H1 (cell line): Measurements from ENCODE around the gene GADL1. TPM values are rescaled to one million over a fixed set of nuclear protein-coding genes. Genes with fewer than 3 reads are reported as not detected.

ENCODE experiments used
- CTCF ChIA-PET: fragments of 300-600 bp; sonication (Branson Sonifier 250); formaldehyde crosslinking; loops from one replicate; lab custom pipeline; 2021; ENCODE audit not compliant: partially characterized antibody; lab: Charles Lee
- POLR2A ChIA-PET: fragments of 300-600 bp; sonication (Branson Sonifier 250); formaldehyde crosslinking; loops from one replicate; lab custom pipeline; 2021; ENCODE audit warnings: inconsistent platforms; ENCODE audit not compliant: partially characterized antibody; lab: Charles Lee
- DNase-seq, 2 experiments: peaks; one replicate each; pipeline versions ENCODE4 v3.0.0 to v3.0.0-alpha.2; 2010 to 2022; ENCODE audit warnings: low spot score in 2 of 2, low read depth in 1 of 2, mixed read lengths in 1 of 2
- FAIRE-seq: peaks from 2 replicates; lab custom pipeline; 2011; peaks lifted over from hg19 to GRCh38; lab: Jason Lieb, UNC
- H2AFZ ChIP-seq: 2 replicates; pipeline ENCODE4 v1.8.1; 2012; ENCODE audit warnings: low read length, inconsistent platforms
- H2AK5ac ChIP-seq: 2 replicates; pipeline ENCODE4 v1.6.1; 2013; ENCODE audit warnings: low read depth, low read length
- H2BK120ac ChIP-seq: replicated peaks from 2 replicates; pipeline ENCODE3; 2013; ENCODE audit warnings: low read depth, low read length, inconsistent platforms
- H2BK12ac ChIP-seq: 2 replicates; pipeline ENCODE4 v1.6.1; 2013; ENCODE audit warnings: low read depth, low read length
- H2BK15ac ChIP-seq: 2 replicates; pipeline ENCODE4 v1.6.1; 2013; ENCODE audit warnings: low read length
- H2BK20ac ChIP-seq: 2 replicates; pipeline ENCODE4 v1.6.1; 2013; ENCODE audit warnings: low read length
- H2BK5ac ChIP-seq: 2 replicates; pipeline ENCODE4 v1.6.1; 2013; ENCODE audit warnings: low read depth, low read length
- H3K14ac ChIP-seq: 2 replicates; pipeline ENCODE4 v1.6.1; 2013; ENCODE audit warnings: inconsistent platforms; ENCODE audit not compliant: insufficient read length
- H3K18ac ChIP-seq: 2 replicates; pipeline ENCODE4 v1.6.1; 2013; ENCODE audit warnings: low read length; ENCODE audit errors: extremely low read depth
- H3K23ac ChIP-seq: 2 replicates; pipeline ENCODE4 v1.6.1; 2013; ENCODE audit warnings: inconsistent platforms; ENCODE audit not compliant: insufficient read length
- H3K23me2 ChIP-seq: 2 replicates; pipeline ENCODE4 v1.6.1; 2013; ENCODE audit warnings: low read depth, low read length
- H3K27ac ChIP-seq: 2 replicates; pipeline ENCODE4 v1.6.1; 2011; ENCODE audit warnings: low read depth, low read length, inconsistent platforms
- H3K27me3 ChIP-seq, 4 experiments: replicated peaks in 1 of 4; 1 replicate in 1 of 4; 2 replicates in 3 of 4; pipeline versions ENCODE4 v1.6.1 to v1.8.1; 2011 to 2013; ENCODE audit warnings: low read length in 3 of 4, mild to moderate bottlenecking in 3 of 4, inconsistent platforms in 2 of 4, mixed read lengths in 2 of 4, moderate library complexity in 1 of 4; ENCODE audit not compliant: control insufficient read depth in 3 of 4, insufficient read depth in 3 of 4; ENCODE audit errors: extremely low read depth in 1 of 4
- H3K36me3 ChIP-seq, 4 experiments: 2 replicates each; pipeline versions ENCODE4 v1.6.1 to v1.8.1; 2011 to 2013; ENCODE audit warnings: mild to moderate bottlenecking in 4 of 4, low read length in 3 of 4, moderate library complexity in 2 of 4, control low read depth in 1 of 4, inconsistent platforms in 1 of 4; ENCODE audit not compliant: insufficient read depth in 4 of 4, control insufficient read depth in 2 of 4
- H3K4ac ChIP-seq: replicated peaks from 2 replicates; pipeline ENCODE3; 2013; ENCODE audit warnings: low read length, low read depth, mixed read lengths, inconsistent platforms; ENCODE audit not compliant: insufficient read length
- H3K4me1 ChIP-seq, 4 experiments: replicated peaks in 1 of 4; 1 replicate in 1 of 4; 2 replicates in 3 of 4; pipeline versions ENCODE4 v1.6.1 to v1.8.1; 2011 to 2013; ENCODE audit warnings: low read length in 3 of 4, inconsistent platforms in 2 of 4, mixed read lengths in 1 of 4; ENCODE audit not compliant: insufficient read depth in 4 of 4, control insufficient read depth in 3 of 4
- H3K4me2 ChIP-seq, 2 experiments: 2 replicates each; pipeline versions ENCODE4 v1.6.1 to v1.8.1; 2011 to 2013; ENCODE audit warnings: low read depth in 2 of 2, low read length in 2 of 2, control low read depth in 1 of 2, inconsistent platforms in 1 of 2, mild to moderate bottlenecking in 1 of 2; ENCODE audit not compliant: insufficient read depth in 1 of 2
- H3K4me3 ChIP-seq, 4 experiments: fragments of 200-600, 300-600 bp in 1 of 4; sonication (generic), shearing (Covaris generic), sonication (Bioruptor Twin) in 1 of 4; 2 replicates each; pipeline versions ENCODE4 v1.5.1 to v1.8.1; 2011 to 2016; ENCODE audit warnings: low read length in 4 of 4, low read depth in 3 of 4, control low read depth in 2 of 4, inconsistent platforms in 2 of 4, mild to moderate bottlenecking in 2 of 4, mixed read lengths in 1 of 4, moderate library complexity in 1 of 4; ENCODE audit not compliant: insufficient read depth in 2 of 4; ENCODE audit errors: extremely low read depth in 1 of 4
- H3K56ac ChIP-seq: replicated peaks from 2 replicates; pipeline ENCODE3; 2013; ENCODE audit warnings: low read depth, mild to moderate bottlenecking, mixed read lengths, low read length, inconsistent platforms; ENCODE audit not compliant: insufficient read length
- H3K79me1 ChIP-seq: 2 replicates; pipeline ENCODE4 v1.6.1; 2013; ENCODE audit warnings: low read depth, low read length, control low read depth
- H3K79me2 ChIP-seq, 2 experiments: 2 replicates each; pipeline versions ENCODE4 v1.6.1 to v1.8.1; 2012 to 2013; ENCODE audit warnings: low read length in 2 of 2, mild to moderate bottlenecking in 2 of 2, inconsistent platforms in 1 of 2; ENCODE audit not compliant: insufficient read depth in 2 of 2, control insufficient read depth in 1 of 2
- H3K9ac ChIP-seq, 4 experiments: replicated peaks in 1 of 4; 1 replicate in 1 of 4; 2 replicates in 3 of 4; pipeline versions ENCODE4 v1.6.1 to v1.8.1; 2011 to 2013; ENCODE audit warnings: low read depth in 3 of 4, low read length in 3 of 4, control low read depth in 2 of 4, mild to moderate bottlenecking in 2 of 4, moderate library complexity in 2 of 4, inconsistent platforms in 1 of 4; ENCODE audit errors: extremely low read depth in 1 of 4
- H3K9me3 ChIP-seq, 2 experiments: 2 replicates each; pipeline versions ENCODE4 v1.6.1 to v1.8.1; 2012 to 2013; ENCODE audit warnings: mild to moderate bottlenecking in 2 of 2, moderate library complexity in 2 of 2, control low read depth in 1 of 2, inconsistent platforms in 1 of 2, low read depth in 1 of 2, low read length in 1 of 2, mixed read lengths in 1 of 2; ENCODE audit not compliant: insufficient read depth in 2 of 2
- H4K20me1 ChIP-seq, 2 experiments: replicated peaks in 1 of 2; 2 replicates each; pipeline versions ENCODE3 to v1.8.1; 2011 to 2013; ENCODE audit warnings: inconsistent platforms in 2 of 2, low read length in 2 of 2, mild to moderate bottlenecking in 1 of 2; ENCODE audit not compliant: insufficient read depth in 2 of 2, control insufficient read depth in 1 of 2
- H4K5ac ChIP-seq: 2 replicates; pipeline ENCODE4 v1.6.1; 2013; ENCODE audit warnings: low read length, low read depth, mixed read lengths, inconsistent platforms; ENCODE audit not compliant: insufficient read length
- H4K8ac ChIP-seq: 2 replicates; pipeline ENCODE4 v1.8.0; 2013; ENCODE audit warnings: mild to moderate bottlenecking, moderate library complexity, low read length, inconsistent platforms; ENCODE audit not compliant: insufficient read depth; ENCODE audit errors: extremely low read depth
- H4K91ac ChIP-seq: replicated peaks from 2 replicates; pipeline ENCODE3; 2013; ENCODE audit warnings: low read length, mixed read lengths, inconsistent platforms; ENCODE audit not compliant: insufficient read length
- BCL11A ChIP-seq, 2 experiments: IDR thresholded peaks; one replicate each; pipeline ENCODE4 v1.6.1; 2011; ENCODE audit warnings: low read depth in 2 of 2, low read length in 2 of 2, mild to moderate bottlenecking in 2 of 2
- CHD2 ChIP-seq: IDR thresholded peaks from 2 replicates; pipeline ENCODE4 v1.6.1; 2012; ENCODE audit warnings: low read length, improper control_type of control experiment
- CTBP2 ChIP-seq: IDR thresholded peaks from 2 replicates; pipeline ENCODE4 v1.7.0; 2011; ENCODE audit warnings: borderline replicate concordance, mild to moderate bottlenecking, moderate library complexity, mixed read lengths, low read length; ENCODE audit not compliant: insufficient read depth, insufficient read length
- JUN ChIP-seq: IDR thresholded peaks from 2 replicates; pipeline ENCODE4 v1.6.1; 2011; ENCODE audit warnings: low read depth, mild to moderate bottlenecking, improper control_type of control experiment, low read length
- SIN3A ChIP-seq, 2 experiments: IDR thresholded peaks in 1 of 2; conservative IDR thresholded peaks in 1 of 2; 2 replicates each; pipeline ENCODE4 v1.6.1; 2011 to 2012; ENCODE audit warnings: low read length in 2 of 2, improper control_type of control experiment in 1 of 2, low read depth in 1 of 2, mild to moderate bottlenecking in 1 of 2
- SP1 ChIP-seq: IDR thresholded peaks from 2 replicates; pipeline ENCODE4 v1.6.1; 2011; ENCODE audit warnings: low read depth, low read length
- WGBS, 2 experiments: shearing (Covaris generic) in 1 of 2; methylation state at CpG; one replicate each; pipeline versions ENCODE4 v1.1.6 to v1.1.7; 2013 to 2015; ENCODE audit warnings: low lambda C conversion rate in 2 of 2, mixed read lengths in 2 of 2, inconsistent platforms in 1 of 2, low coverage in 1 of 2, missing lambda C conversion rate in 1 of 2; ENCODE audit not compliant: insufficient replicate concordance in 2 of 2, insufficient coverage in 1 of 2, insufficient read length in 1 of 2; ENCODE audit errors: extremely low coverage in 1 of 2, missing lambda C conversion rate in 1 of 2; 5-methylcytosine and 5-hydroxymethylcytosine counted together
- polyA plus RNA-seq, 7 experiments: library from polyadenylated mRNA; depleted of rRNA in 3 of 7; stranded (reverse) in 5 of 7; unstranded in 2 of 7; fragments of >200 nt in 5 of 7; fragments of 200-250 nt in 2 of 7; gene quantifications; 1 replicate in 5 of 7; 2 replicates in 1 of 7; 4 replicates in 1 of 7; pipeline versions ENCODE4 v1.2.1 to v1.2.3, GENCODE V29; 2011 to 2013; ENCODE audit warnings: missing spikeins in 2 of 7, mixed read lengths in 2 of 7
- total RNA-seq: library from RNA; stranded (reverse); fragmentation: NEBNext Ultra II Directional; extraction: Animal tissue kit (Norgen Biotek cat#: 25700); gene quantifications from 2 replicates; pipeline ENCODE4 v1.2.1, GENCODE V29; 2021

The GADL1 gene
- total and polyA plus RNA-seq, 2 of the 8 experiments (the other 6 are each of a cell fraction or from before 2014, with no cell fraction given): 0.03 to 0.30 TPM

- H3K9ac ChIP-seq: no peak overlapping the region
- no peaks in the 10 kb centered on the region for H3K79me1 ChIP-seq
- no peak overlapping the region for H2BK5ac ChIP-seq
- H2AFZ ChIP-seq: no peak overlapping the region
- no peaks in the 10 kb centered on the region for H3K36me3 ChIP-seq
- no peak overlapping the region for H4K5ac ChIP-seq
- no peak overlapping the region for H3K56ac ChIP-seq
- no peak overlapping the region for H2BK120ac ChIP-seq
- no peak overlapping the region for H4K91ac ChIP-seq
- H2BK20ac ChIP-seq: no peak overlapping the region
- no peak overlapping the region for H3K23ac ChIP-seq
- no peak overlapping the region for H4K8ac ChIP-seq
- H3K4me2 ChIP-seq: no peak overlapping the region
- CTCF ChIA-PET: interaction anchor here (0.6 kb wide), 1 partner anchor 262 kb away, joined by 3 read pairs; no protein-coding TSS in a partner anchor
- no peaks in the 10 kb centered on the region for H3K4me1 ChIP-seq
- H3K4me3 ChIP-seq: no peak overlapping the region
- no peak overlapping the region for H3K27ac ChIP-seq
- no peaks in the 10 kb centered on the region for H3K23me2 ChIP-seq
- no peak overlapping the region for H2AK5ac ChIP-seq
- H3K14ac ChIP-seq: no peak overlapping the region
- H4K20me1 ChIP-seq: no peaks in the 10 kb centered on the region
- H3K79me2 ChIP-seq: no peaks in the 10 kb centered on the region
- no peak overlapping the region for H3K4ac ChIP-seq
- no peak for FAIRE-seq
- DNase-seq: no peak
- H2BK15ac ChIP-seq: no peak overlapping the region
- POLR2A ChIA-PET: no interaction called here
- WGBS, 2 experiments: 91% methylated on average over 5 of the region's 5 CpGs; no CpG with 5 or more reads in 1 of the 2 experiments
- peaks cover 0 to 4% of the 10 kb centered on the region in 2 experiments; a peak in 1 of 4 replicates for H3K9me3 ChIP-seq
- H2BK12ac ChIP-seq: no peak overlapping the region
- no peaks in the 10 kb centered on the region for H3K27me3 ChIP-seq
- no peak overlapping the region for H3K18ac ChIP-seq
- TF ChIP-seq SIN3A (conservative IDR thresholded peaks at IDR 0.05 in 1 of 2, IDR thresholded peaks at IDR 0.05 in 1 of 2; ENCODE audit: low read depth in 1 of 2, low read length in 2 of 2): no peak
- no peak for TF ChIP-seq JUN
- no peak for TF ChIP-seq SP1
- no peak for TF ChIP-seq CTBP2
- no peak for TF ChIP-seq CHD2
- TF ChIP-seq BCL11A (IDR thresholded peaks at IDR 0.05; ENCODE audit: low read depth in 2 of 2, low read length in 2 of 2): no peak
Measured at GRCh38 chr3:30875505-30875904, 19.0 kb downstream of the GADL1 start.
